GM12878 (cell line): ENCODE data around the gene CLN6.

Experiments
- CBFB ChIP-seq: IDR thresholded peaks from 2 replicates; pipeline ENCODE4 v1.6.1; 2016; ENCODE audit warnings: antibody characterized with exemption, low read depth
- CTCF ChIP-seq, 3 experiments: IDR thresholded peaks in 2 of 3; conservative IDR thresholded peaks in 1 of 3; 2 replicates each; pipeline ENCODE4 v1.5.1; 2011; ENCODE audit warnings: low read depth in 3 of 3, low read length in 3 of 3, mild to moderate bottlenecking in 3 of 3, control low read depth in 2 of 3, moderate library complexity in 2 of 3, inconsistent platforms in 1 of 3, mixed read lengths in 1 of 3; ENCODE audit not compliant: control insufficient read depth in 2 of 3, insufficient read depth in 1 of 3; ENCODE audit errors: extremely low read depth in 1 of 3
- ESRRA ChIP-seq: IDR thresholded peaks from 2 replicates; pipeline ENCODE4 v1.6.1; 2012; ENCODE audit warnings: mild to moderate bottlenecking, low read length, improper control_type of control experiment
- EZH2 ChIP-seq: IDR thresholded peaks from 2 replicates; pipeline ENCODE4 v1.6.1; 2012; ENCODE audit warnings: low read depth, mild to moderate bottlenecking, control low read depth, inconsistent platforms, low read length, borderline replicate concordance; ENCODE audit not compliant: control insufficient read depth
- MTA3 ChIP-seq: IDR thresholded peaks from 2 replicates; pipeline ENCODE4 v1.6.1; 2012; ENCODE audit warnings: low read length, inconsistent platforms, borderline replicate concordance
- POLR2AphosphoS5 ChIP-seq: IDR thresholded peaks from 2 replicates; pipeline ENCODE4 v1.6.1; 2011; ENCODE audit warnings: mild to moderate bottlenecking, low read length, inconsistent platforms
- SKIL ChIP-seq: fragments of 450-650 bp; IDR thresholded peaks from 2 replicates; pipeline ENCODE4 v1.6.1; 2017; ENCODE audit warnings: mild to moderate bottlenecking, low read depth, inconsistent platforms; ENCODE audit not compliant: poor library complexity, severe bottlenecking
- TF ChIP-seq, protein P1 (sequence below): IDR thresholded peaks from 2 replicates; pipeline ENCODE4 v1.6.1; 2012; ENCODE audit warnings: improper control_type of control experiment, low read depth, low read length; ENCODE audit not compliant: insufficient replicate concordance

DNA sequence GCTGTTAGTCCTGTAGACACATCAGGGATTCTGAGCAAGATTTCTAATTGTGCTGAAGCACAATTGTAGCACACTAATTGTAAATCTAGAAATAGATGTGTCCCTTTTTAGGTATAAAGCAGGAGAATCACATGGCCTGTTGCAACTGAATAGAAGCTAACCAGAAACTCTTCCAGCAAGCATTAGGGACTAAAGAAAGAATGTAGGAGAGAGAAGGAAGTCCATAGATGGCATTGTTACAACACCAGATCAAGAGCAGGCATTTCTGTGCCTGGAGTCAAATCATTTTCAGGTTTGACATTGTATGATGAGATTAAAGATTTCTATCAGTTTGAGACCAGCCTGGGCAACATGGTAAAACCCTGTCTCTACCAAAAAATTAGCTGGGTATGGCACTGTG lies 51.8 kb downstream of the CLN6 start:
- no peak for TF ChIP-seq SKIL
- TF ChIP-seq CTCF (IDR thresholded peaks at IDR 0.05 in 2 of 3, conservative IDR thresholded peaks at IDR 0.05 in 1 of 3; ENCODE audit: control insufficient read depth in 2 of 3, extremely low read depth in 1 of 3, insufficient read depth in 1 of 3, low read depth in 3 of 3, low read length in 3 of 3), result no peak
- TF ChIP-seq CBFB, result no peak
- no peak for TF ChIP-seq ESRRA
- TF ChIP-seq EZH2, result no peak
- TF ChIP-seq POLR2AphosphoS5, result no peak
- TF ChIP-seq, protein P1, sequence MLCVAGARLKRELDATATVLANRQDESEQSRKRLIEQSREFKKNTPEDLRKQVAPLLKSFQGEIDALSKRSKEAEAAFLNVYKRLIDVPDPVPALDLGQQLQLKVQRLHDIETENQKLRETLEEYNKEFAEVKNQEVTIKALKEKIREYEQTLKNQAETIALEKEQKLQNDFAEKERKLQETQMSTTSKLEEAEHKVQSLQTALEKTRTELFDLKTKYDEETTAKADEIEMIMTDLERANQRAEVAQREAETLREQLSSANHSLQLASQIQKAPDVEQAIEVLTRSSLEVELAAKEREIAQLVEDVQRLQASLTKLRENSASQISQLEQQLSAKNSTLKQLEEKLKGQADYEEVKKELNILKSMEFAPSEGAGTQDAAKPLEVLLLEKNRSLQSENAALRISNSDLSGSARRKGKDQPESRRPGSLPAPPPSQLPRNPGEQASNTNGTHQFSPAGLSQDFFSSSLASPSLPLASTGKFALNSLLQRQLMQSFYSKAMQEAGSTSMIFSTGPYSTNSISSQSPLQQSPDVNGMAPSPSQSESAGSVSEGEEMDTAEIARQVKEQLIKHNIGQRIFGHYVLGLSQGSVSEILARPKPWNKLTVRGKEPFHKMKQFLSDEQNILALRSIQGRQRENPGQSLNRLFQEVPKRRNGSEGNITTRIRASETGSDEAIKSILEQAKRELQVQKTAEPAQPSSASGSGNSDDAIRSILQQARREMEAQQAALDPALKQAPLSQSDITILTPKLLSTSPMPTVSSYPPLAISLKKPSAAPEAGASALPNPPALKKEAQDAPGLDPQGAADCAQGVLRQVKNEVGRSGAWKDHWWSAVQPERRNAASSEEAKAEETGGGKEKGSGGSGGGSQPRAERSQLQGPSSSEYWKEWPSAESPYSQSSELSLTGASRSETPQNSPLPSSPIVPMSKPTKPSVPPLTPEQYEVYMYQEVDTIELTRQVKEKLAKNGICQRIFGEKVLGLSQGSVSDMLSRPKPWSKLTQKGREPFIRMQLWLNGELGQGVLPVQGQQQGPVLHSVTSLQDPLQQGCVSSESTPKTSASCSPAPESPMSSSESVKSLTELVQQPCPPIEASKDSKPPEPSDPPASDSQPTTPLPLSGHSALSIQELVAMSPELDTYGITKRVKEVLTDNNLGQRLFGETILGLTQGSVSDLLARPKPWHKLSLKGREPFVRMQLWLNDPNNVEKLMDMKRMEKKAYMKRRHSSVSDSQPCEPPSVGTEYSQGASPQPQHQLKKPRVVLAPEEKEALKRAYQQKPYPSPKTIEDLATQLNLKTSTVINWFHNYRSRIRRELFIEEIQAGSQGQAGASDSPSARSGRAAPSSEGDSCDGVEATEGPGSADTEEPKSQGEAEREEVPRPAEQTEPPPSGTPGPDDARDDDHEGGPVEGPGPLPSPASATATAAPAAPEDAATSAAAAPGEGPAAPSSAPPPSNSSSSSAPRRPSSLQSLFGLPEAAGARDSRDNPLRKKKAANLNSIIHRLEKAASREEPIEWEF, result no peak
- TF ChIP-seq MTA3, result no peak
